ENCODE data around the gene PYDC2.
"Not testable (repeated sequence)": the region's sequence is repeated elsewhere in the genome, so short reads cannot be mapped to it uniquely, and the experiment has no call there.

PYDC2 gene

DNA sequence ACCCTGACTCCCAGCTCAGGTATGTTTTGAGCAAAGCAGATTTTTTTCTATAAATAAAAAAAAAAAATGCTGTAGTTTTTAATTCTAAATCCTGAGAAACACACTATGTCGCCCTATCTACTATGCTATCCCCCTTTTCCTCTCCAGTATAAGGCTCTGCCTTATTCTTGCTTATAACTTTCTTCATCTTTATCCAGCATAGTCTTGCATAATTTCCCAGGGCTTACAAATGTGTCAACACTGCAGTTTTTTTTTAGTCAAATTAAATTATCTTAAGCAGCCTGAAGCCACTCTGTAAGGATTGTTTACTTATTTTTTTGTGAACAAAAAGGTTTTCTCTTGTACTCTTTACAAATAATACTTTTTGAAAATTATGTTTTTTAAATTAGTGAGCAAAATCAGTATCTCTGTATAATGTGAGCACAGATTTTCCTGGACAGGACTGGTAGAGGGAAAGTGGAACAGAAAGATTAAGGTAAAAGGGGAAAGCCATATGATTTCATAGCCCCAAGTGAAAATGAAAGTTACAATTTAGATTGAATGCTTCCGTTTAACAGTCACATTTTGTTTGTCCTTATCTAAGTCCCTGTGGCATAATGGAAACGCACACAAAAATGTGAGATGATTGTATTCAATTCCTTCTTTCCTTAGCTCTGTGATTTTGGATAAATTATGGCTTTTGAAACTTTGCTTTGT lies 5.6 kb upstream of the PYDC2 start:
- Histone ChIP-seq H3K27me3 (no peaks in the 10 kb centered on the region), H4K20me1 (no peaks in the 10 kb centered on the region), H3K9me3 (no peaks in the 10 kb centered on the region), H3K4me1 (no peaks in the 10 kb centered on the region), H3K4me3 (no peak overlapping the region), H3K4me2 (no peak overlapping the region), H3K9ac (no peak overlapping the region), H3K36me3 (no peaks in the 10 kb centered on the region), H3K27ac (no peak overlapping the region)
- no peak for TF ChIP-seq Cebpa-rat (IDR thresholded peaks at IDR 0.05)

DNA sequence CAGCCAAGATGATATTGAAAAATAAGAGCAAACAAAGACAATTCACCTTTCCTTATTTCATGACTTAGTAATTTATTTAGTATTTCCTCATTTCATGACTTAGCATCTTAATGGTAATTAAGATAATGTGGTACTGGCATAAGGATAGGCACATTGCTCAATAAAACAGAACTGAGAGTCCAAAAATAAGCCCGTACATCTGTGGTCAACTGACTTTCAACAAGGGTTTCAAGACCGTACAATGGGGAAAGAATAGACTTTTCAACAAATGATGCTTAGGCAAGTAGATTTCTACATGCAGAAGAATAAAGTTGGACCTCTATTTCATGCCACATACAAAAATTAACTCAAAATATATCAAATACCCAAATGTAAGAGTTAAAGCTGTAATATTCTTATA lies 603 bp upstream of the PYDC2 start:
- H3K9me3 ChIP-seq: no peaks in the 10 kb centered on the region
- no peak overlapping the region for H3K9ac ChIP-seq
- H3K36me3 ChIP-seq: no peaks in the 10 kb centered on the region
- TF ChIP-seq Cebpa-rat (IDR thresholded peaks at IDR 0.05): no peak
- H3K27ac ChIP-seq: no peak overlapping the region
- no peaks in the 10 kb centered on the region for H4K20me1 ChIP-seq
- no peak overlapping the region for H3K4me3 ChIP-seq
- 0 out of 2 replicates have a peak, but pooled peaks cover 5% of the 10 kb centered on the region for H3K4me1 ChIP-seq
- no peak overlapping the region for H3K4me2 ChIP-seq
- H3K27me3 ChIP-seq: no peaks in the 10 kb centered on the region

DNA sequence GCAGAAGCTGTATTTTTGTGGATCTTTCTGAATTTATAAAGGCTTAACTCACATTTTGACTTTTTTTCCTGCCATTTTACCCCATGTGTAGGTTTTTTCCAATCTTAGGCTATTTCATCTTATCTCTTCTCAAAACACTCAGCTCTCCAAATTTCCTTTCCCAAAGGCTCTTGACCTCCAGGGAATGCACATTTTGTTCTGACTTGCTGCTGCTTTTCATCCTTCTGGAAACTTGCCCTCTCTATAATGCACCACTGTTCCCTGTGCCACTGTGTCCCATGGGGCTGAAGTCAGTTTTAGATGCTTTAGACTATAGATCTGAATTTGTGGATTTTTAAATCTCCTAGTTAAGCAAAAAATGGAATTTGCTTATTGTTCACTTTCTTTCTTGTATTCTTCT lies 9.1 kb downstream of the PYDC2 start:
- H3K4me3 ChIP-seq: no peak overlapping the region
- H3K9me3 ChIP-seq: no peaks in the 10 kb centered on the region
- H3K27me3 ChIP-seq: no peaks in the 10 kb centered on the region
- H3K27ac ChIP-seq: no peak overlapping the region
- no peaks in the 10 kb centered on the region for H4K20me1 ChIP-seq
- H3K4me1 ChIP-seq: peaks cover 7% of the 10 kb centered on the region
- no peak overlapping the region for H3K4me2 ChIP-seq
- H3K9ac ChIP-seq: no peak overlapping the region
- no peak for TF ChIP-seq Cebpa-rat (IDR thresholded peaks at IDR 0.05)
- H3K36me3 ChIP-seq: no peaks in the 10 kb centered on the region

DNA sequence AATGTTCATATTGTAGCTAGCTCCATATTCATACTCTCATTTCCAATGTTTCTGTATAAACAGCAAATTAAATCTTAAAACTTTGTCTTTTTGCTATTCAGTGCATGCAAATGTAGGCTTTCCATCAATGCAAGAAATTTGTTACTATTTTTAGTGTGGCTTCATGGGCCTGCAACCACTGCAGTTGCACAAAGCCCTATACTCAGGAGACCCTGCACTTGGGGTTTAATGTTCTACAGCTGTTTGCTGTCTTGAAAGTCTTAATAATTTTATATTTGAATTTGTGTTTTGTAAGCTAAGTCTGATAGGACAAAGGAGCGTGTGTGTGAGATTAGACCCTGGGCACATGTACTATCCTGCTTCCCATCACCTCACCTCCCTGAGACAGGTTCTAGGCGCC lies 9.6 kb downstream of the PYDC2 start:
- H3K9ac ChIP-seq: no peak overlapping the region
- no peaks in the 10 kb centered on the region for H3K36me3 ChIP-seq
- no peak overlapping the region for H3K4me3 ChIP-seq
- no peaks in the 10 kb centered on the region for H3K27me3 ChIP-seq
- no peaks in the 10 kb centered on the region for H4K20me1 ChIP-seq
- TF ChIP-seq Cebpa-rat (IDR thresholded peaks at IDR 0.05): no peak
- no peaks in the 10 kb centered on the region for H3K9me3 ChIP-seq
- H3K27ac ChIP-seq: no peak overlapping the region
- H3K4me1 ChIP-seq: peaks cover 7% of the 10 kb centered on the region
- 0 out of 2 replicates have a peak overlapping the region, but pooled peaks have one; percentile 17 for H3K4me2 ChIP-seq

DNA sequence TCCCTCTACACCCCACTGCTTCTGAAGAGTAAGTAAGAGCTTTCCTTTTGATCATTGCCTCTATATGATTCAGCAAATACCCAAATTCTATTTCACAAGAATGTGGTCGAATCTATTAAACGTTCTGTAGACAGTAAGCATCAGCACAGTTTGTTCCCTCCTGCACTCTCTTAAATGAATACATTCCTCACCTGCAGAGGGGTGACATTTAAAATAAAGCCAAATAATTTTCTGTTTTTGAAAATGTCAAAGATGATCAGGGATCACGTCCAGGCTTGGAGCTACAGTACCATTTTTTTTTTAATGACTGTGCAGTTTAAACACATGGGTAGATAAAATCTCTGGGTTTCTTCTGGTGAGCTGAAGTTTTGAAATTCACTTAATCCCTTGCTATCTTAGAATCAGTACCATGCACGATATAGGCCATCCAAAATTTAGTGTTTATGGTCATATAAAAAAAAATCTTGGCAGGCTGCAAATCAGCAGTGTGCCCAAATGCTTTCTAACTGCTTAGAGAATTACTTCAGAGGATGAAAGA lies 12.8 kb downstream of the PYDC2 start:
- Histone ChIP-seq H3K9me3 (no peaks in the 10 kb centered on the region), H3K4me3 (no peak overlapping the region), H3K27me3 (no peaks in the 10 kb centered on the region), H3K9ac (no peak overlapping the region), H3K27ac (no peak overlapping the region), H4K20me1 (no peaks in the 10 kb centered on the region), H3K36me3 (no peaks in the 10 kb centered on the region), H3K4me2 (no peak overlapping the region), H3K4me1 (peaks cover 7% of the 10 kb centered on the region)
- TF ChIP-seq Cebpa-rat (IDR thresholded peaks at IDR 0.05): no peak

DNA sequence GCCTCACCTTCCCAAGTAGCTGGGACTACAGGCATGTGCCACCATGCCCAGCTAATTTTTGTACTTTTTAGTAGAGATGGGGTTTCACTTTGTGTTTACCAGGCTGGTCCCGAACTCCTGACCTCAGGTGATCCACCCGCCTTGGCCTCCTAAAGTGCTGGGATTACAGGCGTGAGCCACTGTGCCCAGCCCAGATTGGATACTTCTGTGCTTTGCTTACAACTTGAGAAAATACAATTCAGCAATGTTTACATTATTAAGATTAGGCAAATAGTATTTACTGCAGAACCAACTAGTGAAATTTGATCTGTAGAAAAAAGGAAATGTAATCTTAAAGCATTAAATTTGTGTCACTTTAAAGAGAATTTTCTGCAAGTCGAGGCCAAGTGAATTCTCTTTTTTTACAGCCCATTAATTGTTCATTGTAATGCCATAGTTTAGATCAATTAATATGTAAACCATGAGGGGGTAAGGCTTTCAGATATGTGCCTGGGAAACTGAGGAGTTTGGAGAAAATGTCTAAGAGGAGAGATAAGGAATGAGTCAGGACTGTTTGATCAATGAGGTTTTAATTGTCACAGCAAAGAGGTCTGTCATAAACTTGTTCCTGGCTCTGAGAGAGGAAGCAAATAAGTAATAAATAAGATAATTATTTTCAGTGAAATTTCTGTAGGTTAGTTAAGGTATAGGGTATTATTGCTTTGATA lies 15.3 kb downstream of the PYDC2 start:
- Histone ChIP-seq H3K9ac (no peak overlapping the region), H3K4me3 (no peak overlapping the region), H3K36me3 (no peaks in the 10 kb centered on the region), H3K27ac (no peak overlapping the region), H3K4me2 (no peak overlapping the region), H4K20me1 (no peaks in the 10 kb centered on the region), H3K9me3 (no peaks in the 10 kb centered on the region), H3K4me1 (no peaks in the 10 kb centered on the region), H3K27me3 (no peaks in the 10 kb centered on the region)
- no peak for TF ChIP-seq Cebpa-rat (IDR thresholded peaks at IDR 0.05)

DNA sequence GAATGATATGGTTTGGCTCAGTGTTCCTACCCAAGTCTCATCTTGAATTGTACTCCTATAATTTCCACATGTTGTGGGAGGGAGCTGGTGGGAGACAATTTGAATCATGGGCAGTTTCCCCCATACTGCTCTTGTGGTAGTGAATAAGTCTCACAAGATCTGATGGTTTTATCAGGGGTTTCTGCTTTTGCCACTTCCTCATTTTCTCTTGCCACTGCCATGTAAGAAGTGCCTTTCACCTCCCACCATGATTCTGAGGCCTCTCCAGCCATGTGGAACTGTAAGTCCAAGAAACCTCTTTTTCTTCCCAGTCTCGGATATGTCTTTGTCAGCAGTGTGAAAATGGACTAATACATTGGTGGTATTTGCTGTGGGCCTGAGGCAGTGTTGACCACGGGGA lies 23.0 kb downstream of the PYDC2 start:
- not testable (repeated sequence) for H3K27ac ChIP-seq, H3K9ac ChIP-seq, H4K20me1 ChIP-seq, H3K36me3 ChIP-seq, H3K4me3 ChIP-seq, H3K27me3 ChIP-seq, H3K4me1 ChIP-seq, H3K4me2 ChIP-seq
- H3K9me3 ChIP-seq: peaks cover 20% of the 10 kb centered on the region; the same call in 1 of the 2 replicates

DNA sequence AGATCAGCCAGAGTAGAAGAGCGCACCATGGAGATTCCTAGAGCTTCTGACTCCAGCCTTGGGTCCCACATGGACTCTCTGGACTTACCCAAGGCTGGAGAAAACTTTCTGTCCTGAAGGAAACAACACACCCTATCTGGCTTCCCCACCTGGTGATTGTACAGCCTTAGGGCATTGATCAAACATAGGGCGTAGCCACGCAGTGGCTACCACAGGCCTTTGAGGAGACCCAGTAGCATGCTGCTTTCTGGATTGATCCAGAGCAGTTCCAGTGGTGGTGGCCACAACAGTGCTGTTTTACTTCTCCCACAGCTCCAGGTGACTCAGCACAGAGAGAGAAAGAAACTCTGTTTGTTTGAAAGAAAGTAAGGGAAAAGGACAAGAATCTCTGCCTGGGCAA lies 23.5 kb downstream of the PYDC2 start:
- no peaks in the 10 kb centered on the region for H3K27me3 ChIP-seq
- H3K36me3 ChIP-seq: no peaks in the 10 kb centered on the region
- H3K4me3 ChIP-seq: no peak overlapping the region
- TF ChIP-seq Cebpa-rat (IDR thresholded peaks at IDR 0.05): no peak
- H3K9ac ChIP-seq: no peak overlapping the region
- H3K4me2 ChIP-seq: no peak overlapping the region
- H3K9me3 ChIP-seq: peaks cover 20% of the 10 kb centered on the region; the same call in 1 of the 2 replicates
- no peaks in the 10 kb centered on the region for H4K20me1 ChIP-seq
- no peak overlapping the region for H3K27ac ChIP-seq
- no peaks in the 10 kb centered on the region for H3K4me1 ChIP-seq

DNA sequence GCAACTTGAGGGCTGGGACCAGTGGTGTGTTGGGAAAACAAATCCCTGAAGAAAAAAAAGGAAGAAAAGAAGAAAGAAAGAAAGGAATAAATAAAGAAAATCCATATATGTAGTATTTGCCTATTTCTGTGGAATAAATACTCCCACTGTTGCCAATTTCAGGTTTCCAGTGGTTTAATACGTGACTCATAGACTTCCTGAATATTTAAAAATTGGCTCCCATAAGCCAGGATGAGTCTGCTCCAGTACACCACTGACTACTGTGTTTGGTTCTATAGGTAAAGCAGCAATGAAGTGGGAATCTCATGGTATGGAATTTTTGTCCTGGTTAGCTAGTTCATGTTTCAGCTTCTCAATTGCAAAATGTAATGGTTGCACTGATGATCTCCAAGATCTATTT lies 31.6 kb downstream of the PYDC2 start:
- Histone ChIP-seq H3K9ac (no peak overlapping the region), H3K36me3 (no peaks in the 10 kb centered on the region), H4K20me1 (no peaks in the 10 kb centered on the region), H3K4me3 (no peak overlapping the region), H3K27me3 (no peaks in the 10 kb centered on the region), H3K4me2 (no peak overlapping the region), H3K27ac (no peak overlapping the region), H3K4me1 (no peaks in the 10 kb centered on the region), H3K9me3 (no peaks in the 10 kb centered on the region)
- TF ChIP-seq Cebpa-rat (IDR thresholded peaks at IDR 0.05): no peak

DNA sequence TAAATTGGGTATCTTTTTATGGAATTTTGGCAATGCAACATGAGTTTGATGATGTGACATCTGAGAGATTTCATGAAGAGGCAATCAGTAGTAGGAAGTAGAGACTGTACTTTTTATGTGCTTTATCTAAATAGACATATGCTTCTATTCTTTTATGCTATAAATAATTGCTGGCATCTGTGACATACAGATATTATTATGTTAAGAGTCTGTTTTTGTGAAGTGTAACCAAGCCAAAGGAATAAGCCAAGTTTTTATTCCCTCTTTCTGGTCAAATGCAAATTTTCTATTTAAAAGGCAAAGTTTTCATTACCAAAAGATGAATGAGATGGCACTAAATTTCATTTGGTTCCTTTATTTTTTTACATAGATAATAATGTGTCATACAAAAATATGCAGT lies 32.4 kb downstream of the PYDC2 start:
- Histone ChIP-seq H3K4me3 (no peak overlapping the region), H3K9ac (no peak overlapping the region), H3K4me2 (no peak overlapping the region), H3K27me3 (no peaks in the 10 kb centered on the region), H4K20me1 (no peaks in the 10 kb centered on the region), H3K27ac (no peak overlapping the region), H3K9me3 (no peaks in the 10 kb centered on the region), H3K36me3 (no peaks in the 10 kb centered on the region), H3K4me1 (no peaks in the 10 kb centered on the region)
- no peak for TF ChIP-seq Cebpa-rat (IDR thresholded peaks at IDR 0.05)
